IMR-90 (cell line): Measurements from ENCODE around the gene RIPK3. TPM values are rescaled to one million over a fixed set of nuclear protein-coding genes. Genes with fewer than 3 reads are reported as not detected.

Source experiments
- ATAC-seq: fragments of 200-7000 bp; cut with Tn5 transposase; 2 replicates; pipeline ENCODE4 v1.9.1; 2020; ENCODE audit warnings: low read depth, mild to moderate bottlenecking, moderate library complexity
- BruUV-seq: library from RNA; stranded (reverse); fragments of 400-500 nt; replicated peaks from 2 replicates; lab custom pipeline; 2021; lab: Mats Ljungman, UMichigan
- CTCF ChIA-PET: fragments of 300-600 bp; formaldehyde crosslinking; extraction: SDS; loops from one replicate; lab custom pipeline; 2021; ENCODE audit warnings: antibody characterized with exemption; lab: Yijun Ruan, JAX
- POLR2A ChIA-PET: fragments of 300-600 bp; sonication (Branson Sonifier 250); formaldehyde crosslinking; loops from one replicate; lab custom pipeline; 2022; ENCODE audit warnings: antibody characterized with exemption; ENCODE audit not compliant: unreplicated experiment; lab: Charles Lee
- DNase-seq: peaks from one replicate; pipeline ENCODE4 v3.0.0; 2013
- H2AFZ ChIP-seq: replicated peaks from 2 replicates; pipeline ENCODE3; 2013; ENCODE audit warnings: low read length, mild to moderate bottlenecking; ENCODE audit not compliant: poor library complexity
- H2AK5ac ChIP-seq: 2 replicates; pipeline ENCODE4 v1.6.1; 2013; ENCODE audit warnings: low read depth, low read length, inconsistent platforms
- H2AK9ac ChIP-seq: replicated peaks from 2 replicates; pipeline ENCODE3; 2013; ENCODE audit warnings: mild to moderate bottlenecking, low read depth, low read length, moderate library complexity; ENCODE audit not compliant: poor library complexity
- H2BK120ac ChIP-seq: 2 replicates; pipeline ENCODE4 v1.6.1; 2013; ENCODE audit warnings: low read depth, low read length, inconsistent platforms
- H2BK15ac ChIP-seq: 3 replicates; pipeline ENCODE4 v1.6.1; 2013; ENCODE audit warnings: low read depth, low read length, inconsistent platforms
- H2BK20ac ChIP-seq: 2 replicates; pipeline ENCODE4 v1.6.1; 2013; ENCODE audit warnings: low read depth, mild to moderate bottlenecking, inconsistent platforms, low read length, moderate library complexity
- H2BK5ac ChIP-seq: 2 replicates; pipeline ENCODE4 v1.6.1; 2013; ENCODE audit warnings: mild to moderate bottlenecking, low read depth, low read length, inconsistent platforms; ENCODE audit not compliant: poor library complexity, severe bottlenecking
- H3K14ac ChIP-seq: replicated peaks from 2 replicates; pipeline ENCODE4 v1.6.1; 2013; ENCODE audit warnings: low read depth, low read length, inconsistent platforms
- H3K18ac ChIP-seq: 2 replicates; pipeline ENCODE4 v1.6.1; 2013; ENCODE audit warnings: low read depth, low read length, control low read depth
- H3K23ac ChIP-seq: 2 replicates; pipeline ENCODE4 v1.6.1; 2013; ENCODE audit warnings: low read depth, low read length, inconsistent platforms
- H3K27ac ChIP-seq: 2 replicates; pipeline ENCODE4 v1.5.1; 2013; ENCODE audit warnings: mild to moderate bottlenecking, control low read depth, low read length; ENCODE audit not compliant: insufficient read depth
- H3K27me3 ChIP-seq: 2 replicates; pipeline ENCODE4 v1.6.1; 2013; ENCODE audit warnings: low read length; ENCODE audit not compliant: control insufficient read depth, insufficient read depth
- H3K36me3 ChIP-seq: 2 replicates; pipeline ENCODE4 v1.6.1; 2013; ENCODE audit warnings: low read length, mixed read lengths; ENCODE audit not compliant: control insufficient read depth, insufficient read depth
- H3K4ac ChIP-seq: 2 replicates; pipeline ENCODE4 v1.6.1; 2013; ENCODE audit warnings: low read depth, low read length, inconsistent platforms
- H3K4me1 ChIP-seq: 2 replicates; pipeline ENCODE4 v1.6.1; 2013; ENCODE audit warnings: low read length, mixed read lengths; ENCODE audit not compliant: control insufficient read depth, insufficient read depth
- H3K4me2 ChIP-seq: 2 replicates; pipeline ENCODE4 v1.6.1; 2013; ENCODE audit warnings: low read depth, mild to moderate bottlenecking, control low read depth, low read length, moderate library complexity
- H3K4me3 ChIP-seq: 2 replicates; pipeline ENCODE4 v1.5.1; 2013; ENCODE audit warnings: low read depth, mild to moderate bottlenecking, control low read depth, low read length, moderate library complexity; ENCODE audit not compliant: insufficient read depth
- H3K56ac ChIP-seq: 2 replicates; pipeline ENCODE4 v1.6.1; 2013; ENCODE audit warnings: low read length, inconsistent platforms; ENCODE audit not compliant: insufficient read depth; ENCODE audit errors: extremely low read depth
- H3K79me1 ChIP-seq, 2 experiments: 2 replicates each; pipeline ENCODE4 v1.6.1; 2013; ENCODE audit warnings: low read length in 2 of 2, inconsistent platforms in 1 of 2, low read depth in 1 of 2
- H3K9ac ChIP-seq: 2 replicates; pipeline ENCODE4 v1.6.1; 2013; ENCODE audit warnings: low read depth, low read length, control low read depth
- H3K9me1 ChIP-seq: 2 replicates; pipeline ENCODE4 v1.6.1; 2013; ENCODE audit warnings: low read length, inconsistent platforms; ENCODE audit not compliant: insufficient read depth
- H3K9me3 ChIP-seq: 2 replicates; pipeline ENCODE4 v1.6.1; 2013; ENCODE audit warnings: low read length; ENCODE audit not compliant: control insufficient read depth, insufficient read depth
- H4K20me1 ChIP-seq: 2 replicates; pipeline ENCODE4 v1.6.1; 2013; ENCODE audit warnings: low read length, inconsistent platforms; ENCODE audit not compliant: insufficient read depth
- H4K5ac ChIP-seq: 2 replicates; pipeline ENCODE4 v1.6.1; 2013; ENCODE audit warnings: mild to moderate bottlenecking, low read depth, low read length, control low read depth
- H4K8ac ChIP-seq, 2 experiments: 2 replicates each; pipeline ENCODE4 v1.6.1; 2013; ENCODE audit warnings: low read depth in 2 of 2, low read length in 2 of 2, control low read depth in 1 of 2, inconsistent platforms in 1 of 2
- H4K91ac ChIP-seq: 2 replicates; pipeline ENCODE4 v1.6.1; 2013; ENCODE audit warnings: low read depth, low read length, inconsistent platforms; ENCODE audit not compliant: insufficient read depth
- CHD1 ChIP-seq: IDR thresholded peaks from 2 replicates; pipeline ENCODE4 v1.6.1; 2012; ENCODE audit warnings: low read depth, low read length, improper control_type of control experiment
- MAFK ChIP-seq: IDR thresholded peaks from 2 replicates; pipeline ENCODE4 v1.6.1; 2012; ENCODE audit warnings: low read depth, low read length, improper control_type of control experiment
- MXI1 ChIP-seq: IDR thresholded peaks from 2 replicates; pipeline ENCODE4 v1.6.1; 2012; ENCODE audit warnings: low read depth, mild to moderate bottlenecking, low read length, moderate library complexity, borderline replicate concordance
- NFE2L2 ChIP-seq: fragments of 150-350 bp; IDR thresholded peaks from 2 replicates; pipeline ENCODE4 v1.6.1; 2016; ENCODE audit warnings: low read depth, mild to moderate bottlenecking, low read length
- RAD21 ChIP-seq: IDR thresholded peaks from 2 replicates; pipeline ENCODE4 v1.6.1; 2012; ENCODE audit warnings: low read length, improper control_type of control experiment
- SMC3 ChIP-seq: fragments of 150-350 bp; IDR thresholded peaks from 2 replicates; pipeline ENCODE4 v1.6.1; 2016; ENCODE audit warnings: low read depth, mild to moderate bottlenecking, antibody characterized with exemption, low read length, moderate library complexity
- WGBS, 2 experiments: methylation state at CpG; one replicate each; pipeline versions ENCODE4 v1.1.5 to v1.1.7; 2013; ENCODE audit warnings: missing lambda C conversion rate in 2 of 2; ENCODE audit not compliant: insufficient read length in 1 of 2; ENCODE audit errors: extremely low coverage in 2 of 2; 5-methylcytosine and 5-hydroxymethylcytosine counted together
- dilution Hi-C: fragments of 300-500 bp; cut with HindIII; formaldehyde crosslinking; loops from one replicate; pipeline ENCODE4 v1.14.3; 2018; ENCODE audit warnings: low sequenced_read_pairs; ENCODE audit not compliant: unreplicated experiment
- in situ Hi-C: fragments of 300-500 bp; cut with MboI; formaldehyde crosslinking; loops from 3 replicates; pipeline ENCODE4 v1.14.3; 2019; ENCODE audit warnings: low sequenced_read_pairs, inconsistent platforms, mixed read lengths
- intact Hi-C: fragments of 100-400 bp; cut with micrococcal nuclease; formaldehyde crosslinking; loops from 2 replicates; pipeline ENCODE4 v1.10.0; 2022
- polyA plus RNA-seq, 3 experiments: library from polyadenylated mRNA; depleted of rRNA; stranded (reverse); fragments of >200 nt; gene quantifications; 2 replicates each; pipeline ENCODE4 v1.2.3, GENCODE V29; 2012; ENCODE audit warnings: low replicate concordance in 1 of 3
- total RNA-seq: library from RNA; depleted of rRNA; stranded (reverse); fragments of >200 nt; gene quantifications from 2 replicates; pipeline ENCODE4 v1.2.3, GENCODE V29; 2012
- TF ChIP-seq, protein P1 (sequence below): fragments of 150-350 bp; IDR thresholded peaks from 2 replicates; pipeline ENCODE4 v1.6.1; 2016; ENCODE audit warnings: low read depth, mild to moderate bottlenecking, low read length, moderate library complexity, borderline replicate concordance

RIPK3 gene
- total and polyA plus RNA-seq, 2 of the 4 experiments (the other 2 are of a cell fraction) = 0.09 TPM; not detected in 1

DNA sequence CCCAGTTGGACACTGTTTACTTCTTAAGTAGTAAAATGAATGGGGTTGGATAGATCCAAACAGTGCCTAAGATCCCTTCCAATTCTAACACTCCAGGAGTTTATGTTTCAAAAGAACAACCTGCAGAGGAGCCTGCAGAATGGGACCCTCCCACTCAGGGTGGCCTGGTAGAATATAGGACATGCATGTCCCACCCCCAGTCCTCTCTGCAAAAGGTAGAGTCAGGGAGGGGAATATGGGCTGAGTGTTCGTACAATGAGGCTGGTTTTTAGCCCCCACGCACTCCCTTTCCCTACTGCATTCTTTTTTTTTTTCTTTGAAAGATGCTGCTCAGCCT, 47.2 kb upstream of the RIPK3 start:
- Histone ChIP-seq H3K27me3 (peaks cover 10% of the 10 kb centered on the region), H3K56ac (no peak overlapping the region), H3K9me1 (peaks cover 5% of the 10 kb centered on the region; the same call in 1 of the 2 replicates), H3K79me1 (no peaks in the 10 kb centered on the region), H3K4me2 (no peak overlapping the region), H4K8ac (no peak overlapping the region), H3K9ac (no peak overlapping the region), H2AK5ac (no peak overlapping the region), H4K20me1 (no peaks in the 10 kb centered on the region), H2BK15ac (no peak overlapping the region), H3K14ac (no peak overlapping the region), H3K4me1 (peaks cover 5% of the 10 kb centered on the region), H4K5ac (no peak overlapping the region), H3K4me3 (no peak overlapping the region), H2AFZ (no peak overlapping the region), H3K4ac (no peak overlapping the region), H3K9me3 (no peaks in the 10 kb centered on the region), H3K27ac (no peak overlapping the region), H3K18ac (no peak overlapping the region), H2BK20ac (no peak overlapping the region), H3K36me3 (no peaks in the 10 kb centered on the region), H3K23ac (no peak overlapping the region), H2AK9ac (no peak overlapping the region), H2BK120ac (no peak overlapping the region), H2BK5ac (no peak overlapping the region), H4K91ac (no peak overlapping the region)
- BruUV-seq = no TSS peak
- no peak for ATAC-seq
- dilution Hi-C loops (no loop called here), intact Hi-C loops (no loop called here), in situ Hi-C loops (no loop called here)
- ChIA-PET POLR2A (no interaction called here), CTCF (no interaction called here)
- no peak for DNase-seq
- WGBS, 2 experiments = no CpG with 5 or more reads among the region's 2 CpGs
- TF ChIP-seq NFE2L2 (no peak), RAD21 (no peak), MAFK (no peak), MXI1 (no peak), CHD1 (no peak), SMC3 (no peak)
- TF ChIP-seq, protein P1, sequence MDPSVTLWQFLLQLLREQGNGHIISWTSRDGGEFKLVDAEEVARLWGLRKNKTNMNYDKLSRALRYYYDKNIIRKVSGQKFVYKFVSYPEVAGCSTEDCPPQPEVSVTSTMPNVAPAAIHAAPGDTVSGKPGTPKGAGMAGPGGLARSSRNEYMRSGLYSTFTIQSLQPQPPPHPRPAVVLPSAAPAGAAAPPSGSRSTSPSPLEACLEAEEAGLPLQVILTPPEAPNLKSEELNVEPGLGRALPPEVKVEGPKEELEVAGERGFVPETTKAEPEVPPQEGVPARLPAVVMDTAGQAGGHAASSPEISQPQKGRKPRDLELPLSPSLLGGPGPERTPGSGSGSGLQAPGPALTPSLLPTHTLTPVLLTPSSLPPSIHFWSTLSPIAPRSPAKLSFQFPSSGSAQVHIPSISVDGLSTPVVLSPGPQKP = no peak
